Activated CD4-positive, alpha-beta T cell treated with anti-CD3 and anti-CD28 coated beads, Interleukin-2, amount 50 U/mL, for 4 hours (primary cell): ENCODE measurements around the gene RICTOR.
"Not testable (repeated sequence)": the region's sequence is repeated elsewhere in the genome, so short reads cannot be mapped to it uniquely, and the experiment has no call there.

Experiments
- DNase-seq, 2 experiments: peaks; one replicate each; pipeline ENCODE4 v3.0.0-alpha.2; 2020

RICTOR gene

DNA sequence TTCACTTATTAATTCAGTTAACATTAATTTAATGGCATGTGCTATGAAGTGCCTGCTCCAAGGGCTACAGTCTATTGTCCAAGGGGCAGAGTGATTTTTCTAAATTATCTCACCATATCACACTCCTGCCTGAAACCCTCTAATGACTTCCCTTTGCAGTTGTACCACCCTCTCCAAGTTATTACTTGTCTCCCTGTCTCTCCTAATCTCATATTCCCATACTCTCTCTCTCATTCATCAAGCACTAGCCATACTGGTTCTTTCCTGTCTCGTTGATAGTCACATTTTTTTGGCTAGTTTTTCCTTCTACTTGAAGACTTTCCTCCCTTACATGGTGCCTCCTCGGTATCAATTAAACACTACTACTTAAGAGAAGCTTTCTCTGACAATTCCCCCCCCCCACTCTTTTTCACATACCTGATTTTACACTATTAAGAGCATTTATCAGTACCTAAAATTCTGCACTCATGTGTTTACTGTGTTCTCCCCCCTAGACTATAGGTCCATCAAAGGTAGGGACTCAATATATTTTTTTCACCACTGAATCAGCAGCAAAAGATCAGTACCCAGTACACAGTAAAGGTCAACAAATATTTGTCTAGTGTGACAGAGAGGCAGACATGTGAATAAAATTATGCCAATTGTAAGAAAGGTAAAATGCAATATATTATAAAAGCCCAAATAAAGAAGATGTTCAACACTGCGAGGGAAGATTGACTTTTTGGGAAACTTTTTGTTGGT is 19.0 kb downstream of the RICTOR start:
- no peak for DNase-seq

- no peak for DNase-seq
Measured at GRCh38 chr5:39053189-39053588, 21.0 kb downstream of the RICTOR start.

GRCh38 chr5:39052141-39052540 is 22.1 kb downstream of the RICTOR start:
- no peak for DNase-seq

DNA sequence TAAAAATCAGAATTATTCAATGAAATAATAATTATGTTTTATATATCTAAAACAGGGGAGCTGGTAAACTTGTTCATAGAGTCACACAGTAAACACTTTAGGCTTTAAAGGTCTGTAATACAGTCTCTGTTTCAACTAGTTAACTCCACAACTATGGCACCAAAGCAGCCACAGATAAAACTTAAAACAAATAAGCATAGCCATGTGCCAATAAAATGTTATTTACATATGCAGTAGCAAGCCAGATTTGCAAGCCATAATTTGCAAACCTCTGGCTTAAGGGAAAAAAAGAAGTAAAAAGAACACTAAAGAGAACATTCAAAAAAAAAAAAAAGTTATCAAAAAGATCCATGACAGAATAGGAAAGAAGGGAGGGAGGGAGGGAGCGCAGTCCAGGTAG is 24.9 kb downstream of the RICTOR start:
- no peak for DNase-seq

GRCh38 chr5:39040875-39041274 is 33.3 kb downstream of the RICTOR start:
- no peak for DNase-seq

GRCh38 chr5:39034493-39034892 is 39.7 kb downstream of the RICTOR start:
- not testable (repeated sequence) for DNase-seq

DNA sequence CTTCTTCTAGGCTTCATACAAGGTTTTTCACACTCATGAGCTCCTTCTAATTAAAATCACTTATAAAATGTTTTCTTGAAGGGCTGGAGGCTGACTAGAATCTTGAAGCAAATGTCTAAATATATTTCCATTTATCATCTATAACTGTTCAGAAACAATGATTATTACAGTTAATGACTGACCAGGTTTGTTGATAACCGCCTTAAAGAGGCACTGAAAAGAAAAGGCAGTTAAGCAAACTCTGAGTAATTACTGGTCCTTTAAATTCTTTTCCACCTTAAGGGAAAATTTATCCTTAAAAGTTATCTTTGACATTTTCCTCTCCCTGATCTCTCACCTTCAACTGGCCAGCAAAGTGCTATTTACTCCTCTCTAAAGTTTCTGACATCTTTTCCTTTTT is 43.2 kb downstream of the RICTOR start:
- DNase-seq = no peak

DNA sequence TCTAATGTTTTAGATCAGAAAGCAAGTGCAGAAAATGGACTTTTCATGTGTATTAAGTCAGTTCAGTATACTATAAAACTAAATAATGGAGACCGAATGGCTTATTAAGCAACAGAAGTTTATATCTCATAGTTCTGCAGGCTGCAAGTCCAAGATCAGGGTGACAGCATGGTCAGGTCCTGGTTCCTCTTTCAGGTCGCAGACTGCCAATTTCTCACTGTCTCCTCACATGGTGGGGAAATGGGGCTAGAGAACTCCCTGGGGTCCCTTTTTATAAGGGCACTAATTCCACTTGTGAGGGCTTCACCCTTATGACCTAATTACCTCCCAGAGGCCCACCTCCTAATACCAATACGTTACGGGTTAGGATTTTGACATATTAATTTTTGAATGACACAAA is 48.7 kb downstream of the RICTOR start:
- no peak for DNase-seq

GRCh38 chr5:39024884-39025283 is 49.3 kb downstream of the RICTOR start:
- no peak for DNase-seq

GRCh38 chr5:39024005-39024404 is 50.2 kb downstream of the RICTOR start:
- no peak for DNase-seq

GRCh38 chr5:39023121-39023520 is 51.1 kb downstream of the RICTOR start:
- DNase-seq = no peak

GRCh38 chr5:39022151-39022550 is 52.0 kb downstream of the RICTOR start:
- no peak for DNase-seq

- no peak for DNase-seq
Measured at GRCh38 chr5:39021413-39021812, 52.8 kb downstream of the RICTOR start.

DNA sequence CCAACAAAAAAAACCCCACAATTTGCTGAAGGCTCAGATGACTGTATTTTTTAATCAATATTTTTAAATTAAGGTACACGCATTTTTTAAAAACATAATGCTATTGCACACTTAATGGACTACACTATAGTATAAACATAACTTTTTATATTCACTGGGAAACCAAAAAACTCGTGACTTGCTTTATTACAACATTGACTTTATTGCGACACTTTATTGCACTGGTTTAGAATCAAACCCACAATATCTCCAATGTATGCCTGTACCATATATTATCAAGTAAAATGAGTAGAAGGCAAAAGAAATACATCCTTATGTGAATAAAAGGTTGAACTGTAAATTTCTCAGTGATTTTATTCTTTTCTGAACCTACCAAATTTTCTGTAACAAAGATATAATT is 53.7 kb downstream of the RICTOR start:
- no peak for DNase-seq

- no peak for DNase-seq
Measured at GRCh38 chr5:39019254-39019653, 54.9 kb downstream of the RICTOR start.

- no peak for DNase-seq
Measured at GRCh38 chr5:39017504-39017903, 56.7 kb downstream of the RICTOR start.

DNA sequence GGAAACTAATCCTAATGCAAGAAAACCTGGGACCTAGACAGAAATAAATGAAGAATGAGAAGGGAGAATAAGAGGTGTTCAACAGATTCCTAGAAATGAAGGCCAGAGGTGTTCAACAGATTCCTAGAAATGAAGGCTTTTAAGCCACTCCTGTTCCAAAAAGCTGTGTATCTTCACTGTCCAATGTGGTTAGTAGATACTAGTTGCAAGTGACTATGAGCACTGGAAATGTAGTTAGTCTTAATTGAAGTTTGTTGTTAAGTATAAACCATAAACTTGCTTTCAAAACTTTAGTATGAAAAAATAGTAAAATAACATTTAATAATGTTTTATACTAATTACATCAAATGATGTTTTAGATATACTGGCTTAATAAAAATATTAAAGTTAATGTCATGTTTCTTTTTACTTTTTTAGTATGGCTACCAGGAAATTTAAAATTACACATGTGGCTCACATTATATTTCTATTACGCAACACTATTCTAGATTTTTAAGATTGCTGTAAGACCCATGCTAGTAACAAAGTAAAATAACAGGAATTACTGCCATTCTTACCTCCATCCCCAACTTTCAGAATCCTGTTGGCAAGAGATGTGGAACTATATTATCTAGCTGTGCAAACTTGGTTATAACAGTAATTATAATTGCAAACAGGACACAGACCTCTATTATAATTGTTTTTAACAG is 57.5 kb downstream of the RICTOR start:
- DNase-seq = no peak

GRCh38 chr5:39015743-39016586 is 58.2 kb downstream of the RICTOR start:
- DNase-seq = no peak

- DNase-seq = no peak
Measured at GRCh38 chr5:39014561-39014960, 59.6 kb downstream of the RICTOR start.

- DNase-seq = no peak
Measured at GRCh38 chr5:39013938-39014337, 60.3 kb downstream of the RICTOR start.

DNA sequence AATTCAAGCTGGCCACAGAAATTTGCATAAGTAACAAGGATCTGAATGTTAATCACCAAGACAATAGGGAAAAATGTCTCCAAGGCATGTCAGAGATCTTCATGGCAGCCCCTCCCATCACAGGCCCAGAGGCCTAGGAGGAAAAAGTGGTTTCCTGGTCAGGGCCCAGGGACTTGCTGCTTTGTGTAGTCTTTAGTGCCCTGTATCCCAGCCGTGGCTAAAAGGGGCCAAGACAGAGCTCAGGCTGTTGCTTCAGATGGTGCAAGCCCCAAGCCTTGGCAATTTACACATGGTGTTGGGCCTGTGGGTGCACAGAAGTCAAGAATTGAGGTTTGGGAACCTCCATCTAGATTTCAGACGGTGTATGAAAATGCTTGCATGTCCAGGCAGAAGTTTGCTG is 63.2 kb downstream of the RICTOR start:
- DNase-seq = not testable (repeated sequence)

DNA sequence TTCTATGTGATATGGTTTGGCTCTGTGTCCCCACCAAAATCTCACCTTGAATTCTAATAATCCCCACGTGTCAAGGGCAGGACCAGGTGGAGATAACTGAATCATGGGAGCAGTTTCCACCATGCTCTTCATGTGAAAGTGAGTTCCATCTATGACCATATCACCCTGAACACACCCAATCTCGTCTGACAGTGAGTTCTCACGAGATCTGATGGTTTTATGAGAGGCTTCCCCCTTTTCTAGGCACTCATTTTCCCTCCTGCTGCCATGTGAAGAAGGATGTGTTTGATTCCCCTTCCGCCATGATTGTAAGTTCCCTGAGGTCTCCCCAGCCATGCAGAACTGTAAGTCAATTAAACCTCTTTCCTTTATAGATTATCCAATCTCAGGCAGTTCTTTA is 64.2 kb downstream of the RICTOR start:
- no peak for DNase-seq

DNA sequence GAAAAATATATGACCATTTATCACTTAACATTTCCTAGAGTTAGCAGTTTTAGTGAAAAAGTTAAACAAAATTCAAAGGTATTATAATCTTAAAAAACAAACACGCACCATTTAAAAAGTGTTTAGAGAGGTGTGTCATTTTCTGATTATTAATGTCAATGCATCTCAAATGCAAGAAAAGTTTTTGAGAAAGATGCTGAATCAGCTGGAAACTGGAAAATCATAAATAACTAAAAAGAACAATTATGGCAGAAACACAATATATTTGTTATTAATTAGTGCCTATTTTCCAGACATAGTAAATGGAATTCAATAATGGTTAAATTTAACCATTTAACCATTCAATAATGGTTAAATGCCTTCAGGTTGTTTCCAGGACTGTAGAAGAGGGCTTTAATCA is 64.9 kb downstream of the RICTOR start:
- DNase-seq = no peak

DNA sequence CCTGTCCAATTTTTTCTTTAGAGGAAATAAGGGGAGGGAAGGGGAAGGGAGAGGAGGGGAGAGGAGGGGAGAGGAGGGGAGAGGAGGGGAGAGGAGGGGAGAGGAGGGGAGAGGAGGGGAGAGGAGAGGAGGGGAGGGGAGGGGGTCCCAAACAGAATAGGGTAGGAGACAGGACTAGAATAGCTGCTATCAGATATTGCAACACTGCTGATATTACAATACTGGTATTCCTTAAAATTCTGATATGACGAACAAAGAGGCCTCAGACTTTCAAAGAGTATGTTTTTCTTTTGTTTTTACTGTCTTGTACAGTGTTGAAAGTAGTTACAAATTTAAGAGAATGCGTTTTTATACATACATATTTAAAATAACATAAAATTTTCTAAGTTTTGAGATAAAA is 67.5 kb downstream of the RICTOR start:
- no peak for DNase-seq
